Loucy (cell line): ENCODE measurements around the gene FAM83C.
"Not testable (repeated sequence)": the region's sequence is repeated elsewhere in the genome, so short reads cannot be mapped to it uniquely, and the experiment has no call there.

Experiments used
- H2AFZ ChIP-seq: fragments of 200-600 bp; sonication (generic); 2 replicates; pipeline ENCODE4 v1.6.0; 2016; ENCODE audit warnings: antibody characterized with exemption, mild to moderate bottlenecking, low read length, moderate library complexity
- H3F3A ChIP-seq: fragments of 200-600 bp; 2 replicates; pipeline ENCODE4 v1.6.0; 2016; ENCODE audit warnings: antibody characterized with exemption, low read depth, mild to moderate bottlenecking
- H3K27me3 ChIP-seq: fragments of 200-600 bp; sonication (generic); 2 replicates; pipeline ENCODE4 v1.6.1; 2014; ENCODE audit warnings: low read length, mild to moderate bottlenecking; ENCODE audit not compliant: insufficient read depth, poor library complexity, severe bottlenecking
- H3K36me3 ChIP-seq: fragments of 200-600 bp; sonication (generic); 2 replicates; pipeline ENCODE4 v1.6.1; 2016; ENCODE audit warnings: low read length; ENCODE audit not compliant: insufficient read depth
- H3K4me1 ChIP-seq: fragments of 200-600 bp; sonication (generic); 2 replicates; pipeline ENCODE4 v1.5.1; 2014; ENCODE audit warnings: low read length, mild to moderate bottlenecking; ENCODE audit not compliant: insufficient read depth, poor library complexity, severe bottlenecking
- H3K4me2 ChIP-seq: fragments of 200-600 bp; sonication (generic); 2 replicates; pipeline ENCODE4 v1.6.0; 2014; ENCODE audit warnings: antibody characterized with exemption, low read length, low read depth, mild to moderate bottlenecking; ENCODE audit not compliant: poor library complexity, severe bottlenecking
- H3K4me3 ChIP-seq: fragments of 200-600 bp; sonication (generic); 2 replicates; pipeline ENCODE4 v1.5.1; 2014; ENCODE audit warnings: low read length, mild to moderate bottlenecking, mixed read lengths; ENCODE audit not compliant: poor library complexity, severe bottlenecking
- H3K79me2 ChIP-seq: fragments of 200-600 bp; sonication (generic); 2 replicates; pipeline ENCODE4 v1.6.1; 2014; ENCODE audit warnings: low read length; ENCODE audit not compliant: insufficient read depth
- H3K9ac ChIP-seq: fragments of 200-600 bp; sonication (generic); 2 replicates; pipeline ENCODE4 v1.6.0; 2014; ENCODE audit warnings: mild to moderate bottlenecking, low read depth, low read length, moderate library complexity; ENCODE audit not compliant: poor library complexity, severe bottlenecking
- H3K9me2 ChIP-seq: fragments of 200-600 bp; sonication (generic); replicated peaks from 2 replicates; pipeline ENCODE4 v1.6.1; 2016; ENCODE audit warnings: low read depth, low read length, mixed read lengths
- H3K9me3 ChIP-seq: fragments of 200-600 bp; sonication (generic); 2 replicates; pipeline ENCODE4 v1.6.1; 2014; ENCODE audit warnings: mild to moderate bottlenecking, antibody characterized with exemption, low read length, low read depth; ENCODE audit not compliant: insufficient read depth
- H4K20me1 ChIP-seq: fragments of 200-600 bp; sonication (generic); 2 replicates; pipeline ENCODE4 v1.6.0; 2014; ENCODE audit warnings: antibody characterized with exemption, low read length, mild to moderate bottlenecking; ENCODE audit not compliant: insufficient read depth, poor library complexity, severe bottlenecking
- EZH2phosphoT487 ChIP-seq: fragments of 200-600 bp; IDR thresholded peaks from 2 replicates; pipeline ENCODE4 v1.6.1; 2018; ENCODE audit warnings: antibody characterized with exemption, mild to moderate bottlenecking, moderate library complexity, borderline replicate concordance
- TF ChIP-seq, protein P1 (sequence below): fragments of 200-600 bp; sonication (generic); conservative IDR thresholded peaks from 2 replicates; pipeline ENCODE4 v1.5.1; 2014; ENCODE audit warnings: mild to moderate bottlenecking, antibody characterized with exemption, low read length

The FAM83C gene

GRCh38 chr20:35264755-35265154, 27.5 kb downstream of the FAM83C start:
- Histone ChIP-seq H3K4me2 (no peak overlapping the region), H3K4me3 (no peak overlapping the region)

GRCh38 chr20:35263532-35264341, 28.5 kb downstream of the FAM83C start:
- TF ChIP-seq EZH2phosphoT487, result no peak
- TF ChIP-seq, protein P1, sequence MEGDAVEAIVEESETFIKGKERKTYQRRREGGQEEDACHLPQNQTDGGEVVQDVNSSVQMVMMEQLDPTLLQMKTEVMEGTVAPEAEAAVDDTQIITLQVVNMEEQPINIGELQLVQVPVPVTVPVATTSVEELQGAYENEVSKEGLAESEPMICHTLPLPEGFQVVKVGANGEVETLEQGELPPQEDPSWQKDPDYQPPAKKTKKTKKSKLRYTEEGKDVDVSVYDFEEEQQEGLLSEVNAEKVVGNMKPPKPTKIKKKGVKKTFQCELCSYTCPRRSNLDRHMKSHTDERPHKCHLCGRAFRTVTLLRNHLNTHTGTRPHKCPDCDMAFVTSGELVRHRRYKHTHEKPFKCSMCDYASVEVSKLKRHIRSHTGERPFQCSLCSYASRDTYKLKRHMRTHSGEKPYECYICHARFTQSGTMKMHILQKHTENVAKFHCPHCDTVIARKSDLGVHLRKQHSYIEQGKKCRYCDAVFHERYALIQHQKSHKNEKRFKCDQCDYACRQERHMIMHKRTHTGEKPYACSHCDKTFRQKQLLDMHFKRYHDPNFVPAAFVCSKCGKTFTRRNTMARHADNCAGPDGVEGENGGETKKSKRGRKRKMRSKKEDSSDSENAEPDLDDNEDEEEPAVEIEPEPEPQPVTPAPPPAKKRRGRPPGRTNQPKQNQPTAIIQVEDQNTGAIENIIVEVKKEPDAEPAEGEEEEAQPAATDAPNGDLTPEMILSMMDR, result no peak
- Histone ChIP-seq H3K36me3 (no peaks in the 10 kb centered on the region), H3F3A (no peaks in the 10 kb centered on the region), H3K9me2 (no peaks in the 10 kb centered on the region), H4K20me1 (no peaks in the 10 kb centered on the region), H3K9ac (no peak overlapping the region), H3K4me1 (no peaks in the 10 kb centered on the region), H3K4me3 (no peak overlapping the region), H3K79me2 (no peaks in the 10 kb centered on the region), H3K27me3 (no peaks in the 10 kb centered on the region), H3K4me2 (no peak overlapping the region), H3K9me3 (no peaks in the 10 kb centered on the region), H2AFZ (no peak overlapping the region)

More at GRCh38 chr20:35264755-35265154, 27.5 kb downstream of the FAM83C start:
- H3K9me2 ChIP-seq, result no peaks in the 10 kb centered on the region
- H3F3A ChIP-seq, result no peaks in the 10 kb centered on the region
- H3K36me3 ChIP-seq, result no peaks in the 10 kb centered on the region
- no peaks in the 10 kb centered on the region for H3K79me2 ChIP-seq
- no peaks in the 10 kb centered on the region for H3K4me1 ChIP-seq
- H3K27me3 ChIP-seq, result no peaks in the 10 kb centered on the region
- no peak overlapping the region for H3K9ac ChIP-seq
- TF ChIP-seq, protein P1, result peak; percentile 50
- no peak for TF ChIP-seq EZH2phosphoT487
- H2AFZ ChIP-seq, result no peak overlapping the region
- no peaks in the 10 kb centered on the region for H3K9me3 ChIP-seq
- no peaks in the 10 kb centered on the region for H4K20me1 ChIP-seq

- not testable (repeated sequence) for H3K9ac ChIP-seq, H3K9me2 ChIP-seq, H4K20me1 ChIP-seq, H2AFZ ChIP-seq, H3K27me3 ChIP-seq, H3K79me2 ChIP-seq, H3K4me3 ChIP-seq, H3K9me3 ChIP-seq, H3K4me2 ChIP-seq, H3K4me1 ChIP-seq, H3K36me3 ChIP-seq, H3F3A ChIP-seq
Measured at GRCh38 chr20:35262731-35263531, 29.3 kb downstream of the FAM83C start.

DNA sequence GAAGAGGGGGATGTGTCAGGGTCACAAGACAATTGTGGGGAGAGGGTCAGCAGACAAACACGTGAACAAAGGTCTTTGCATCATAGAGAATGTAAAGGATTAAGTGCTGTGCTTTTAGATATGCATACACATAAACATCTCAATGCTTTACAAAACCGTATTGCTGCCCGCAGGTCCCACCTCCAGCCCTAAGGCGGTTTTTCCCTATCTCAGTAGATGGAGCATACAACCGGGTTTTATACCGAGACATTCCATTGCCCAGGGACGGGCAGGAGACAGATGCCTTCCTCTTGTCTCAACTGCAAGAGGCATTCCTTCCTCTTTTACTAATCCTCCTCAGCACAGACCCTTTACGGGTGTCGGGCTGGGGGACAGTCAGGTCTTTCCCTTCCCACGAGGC, 29.9 kb downstream of the FAM83C start:
- not testable (repeated sequence) for H3K4me2 ChIP-seq, H2AFZ ChIP-seq, H3K4me3 ChIP-seq, H3K79me2 ChIP-seq, H3K4me1 ChIP-seq, H3F3A ChIP-seq, H3K27me3 ChIP-seq, H3K9me2 ChIP-seq, H4K20me1 ChIP-seq, H3K9me3 ChIP-seq, H3K36me3 ChIP-seq, H3K9ac ChIP-seq
